Measurements from ENCODE around the gene INTS12.

The INTS12 gene

DNA sequence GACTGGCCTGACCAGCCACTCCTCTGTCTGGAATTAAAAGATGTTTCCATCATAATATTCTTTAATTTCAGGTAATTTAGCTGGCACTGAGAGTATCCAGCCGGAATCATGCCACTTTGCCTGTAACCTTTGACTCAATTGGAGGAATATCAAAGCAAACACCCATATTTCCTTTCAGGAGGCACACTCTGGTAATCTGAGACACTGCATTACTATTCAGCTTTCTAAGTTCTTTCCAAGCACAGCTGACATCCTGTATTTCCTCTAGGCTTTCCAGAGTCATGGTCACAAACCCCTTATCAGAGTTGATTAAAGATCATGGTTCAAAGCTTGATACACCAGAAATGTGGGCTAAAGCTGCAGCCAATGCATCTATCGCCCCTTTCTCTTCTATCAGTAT, 29.3 kb downstream of the INTS12 start:
- TF ChIP-seq, protein P1, sequence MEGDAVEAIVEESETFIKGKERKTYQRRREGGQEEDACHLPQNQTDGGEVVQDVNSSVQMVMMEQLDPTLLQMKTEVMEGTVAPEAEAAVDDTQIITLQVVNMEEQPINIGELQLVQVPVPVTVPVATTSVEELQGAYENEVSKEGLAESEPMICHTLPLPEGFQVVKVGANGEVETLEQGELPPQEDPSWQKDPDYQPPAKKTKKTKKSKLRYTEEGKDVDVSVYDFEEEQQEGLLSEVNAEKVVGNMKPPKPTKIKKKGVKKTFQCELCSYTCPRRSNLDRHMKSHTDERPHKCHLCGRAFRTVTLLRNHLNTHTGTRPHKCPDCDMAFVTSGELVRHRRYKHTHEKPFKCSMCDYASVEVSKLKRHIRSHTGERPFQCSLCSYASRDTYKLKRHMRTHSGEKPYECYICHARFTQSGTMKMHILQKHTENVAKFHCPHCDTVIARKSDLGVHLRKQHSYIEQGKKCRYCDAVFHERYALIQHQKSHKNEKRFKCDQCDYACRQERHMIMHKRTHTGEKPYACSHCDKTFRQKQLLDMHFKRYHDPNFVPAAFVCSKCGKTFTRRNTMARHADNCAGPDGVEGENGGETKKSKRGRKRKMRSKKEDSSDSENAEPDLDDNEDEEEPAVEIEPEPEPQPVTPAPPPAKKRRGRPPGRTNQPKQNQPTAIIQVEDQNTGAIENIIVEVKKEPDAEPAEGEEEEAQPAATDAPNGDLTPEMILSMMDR (IDR thresholded peaks at IDR 0.05; ENCODE audit: insufficient read depth, low read depth, low read length, missing control alignments) = no peak
- DNase-seq (ENCODE audit: low read depth) = peak; percentile 21
- H3K4me3 ChIP-seq (ENCODE audit: low read length) = no peak overlapping the region

GRCh38 chr4:105677709-105678108, 30.8 kb downstream of the INTS12 start:
- no peak for DNase-seq (ENCODE audit: low read depth)
- H3K4me3 ChIP-seq (ENCODE audit: low read length) = no peak overlapping the region
- TF ChIP-seq, protein P1 (IDR thresholded peaks at IDR 0.05; ENCODE audit: insufficient read depth, low read depth, low read length, missing control alignments) = no peak

DNA sequence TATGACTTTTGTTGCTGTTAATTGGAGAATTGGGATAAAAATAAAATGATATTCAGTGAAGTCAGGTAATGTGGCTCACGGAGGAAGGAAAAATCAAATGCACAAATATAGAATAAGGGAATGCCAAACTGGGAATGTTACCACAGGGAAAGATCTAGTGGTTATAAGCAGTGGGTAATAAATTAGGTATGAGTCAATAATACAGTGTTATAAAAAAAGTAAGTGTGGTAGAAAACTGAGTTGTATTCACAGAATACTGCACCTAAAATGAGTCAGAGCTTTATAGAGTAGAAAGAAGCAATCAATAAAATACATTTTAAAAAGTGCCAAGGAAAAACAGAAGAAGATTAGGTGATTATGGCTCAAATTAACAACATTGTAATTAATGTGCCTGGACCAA, 34.5 kb downstream of the INTS12 start:
- H3K4me3 ChIP-seq (ENCODE audit: low read length) = no peak overlapping the region
- no peak for DNase-seq (ENCODE audit: low read depth)
- TF ChIP-seq, protein P1 (IDR thresholded peaks at IDR 0.05; ENCODE audit: insufficient read depth, low read depth, low read length, missing control alignments) = no peak

GRCh38 chr4:105671301-105671700, 37.2 kb downstream of the INTS12 start:
- no peak overlapping the region for H3K4me3 ChIP-seq (ENCODE audit: low read length)
- TF ChIP-seq, protein P1 (IDR thresholded peaks at IDR 0.05; ENCODE audit: insufficient read depth, low read depth, low read length, missing control alignments) = no peak
- no peak for DNase-seq (ENCODE audit: low read depth)

DNA sequence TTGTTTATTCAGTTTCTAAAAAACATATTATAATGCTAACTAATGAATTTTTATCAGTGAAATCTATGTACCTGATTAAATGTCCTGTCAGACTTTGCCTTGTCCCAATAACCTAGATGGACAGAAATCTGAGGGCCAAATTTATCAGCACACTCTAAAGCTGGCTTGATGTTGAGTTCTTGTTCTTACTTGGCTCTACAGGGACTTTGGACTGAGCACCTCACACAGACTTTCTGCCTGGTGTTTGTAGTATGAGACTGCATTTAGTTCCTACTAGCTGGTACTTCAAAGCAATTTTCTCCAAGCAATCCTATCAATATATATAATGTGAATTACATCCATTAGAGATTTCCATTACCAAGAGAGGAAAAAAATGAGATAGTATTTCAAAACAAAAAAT, 37.8 kb downstream of the INTS12 start:
- no peak overlapping the region for H3K4me3 ChIP-seq (ENCODE audit: low read length)
- no peak for DNase-seq (ENCODE audit: low read depth)
- TF ChIP-seq, protein P1 (IDR thresholded peaks at IDR 0.05; ENCODE audit: insufficient read depth, low read depth, low read length, missing control alignments) = no peak

- TF ChIP-seq, protein P1 (IDR thresholded peaks at IDR 0.05; ENCODE audit: insufficient read depth, low read depth, low read length, missing control alignments) = peak; percentile 50
- DNase-seq (ENCODE audit: low read depth) = peak; percentile 66
- H3K4me3 ChIP-seq (ENCODE audit: low read length) = no peak overlapping the region
Measured at GRCh38 chr4:105666693-105667092, 41.8 kb downstream of the INTS12 start.

DNA sequence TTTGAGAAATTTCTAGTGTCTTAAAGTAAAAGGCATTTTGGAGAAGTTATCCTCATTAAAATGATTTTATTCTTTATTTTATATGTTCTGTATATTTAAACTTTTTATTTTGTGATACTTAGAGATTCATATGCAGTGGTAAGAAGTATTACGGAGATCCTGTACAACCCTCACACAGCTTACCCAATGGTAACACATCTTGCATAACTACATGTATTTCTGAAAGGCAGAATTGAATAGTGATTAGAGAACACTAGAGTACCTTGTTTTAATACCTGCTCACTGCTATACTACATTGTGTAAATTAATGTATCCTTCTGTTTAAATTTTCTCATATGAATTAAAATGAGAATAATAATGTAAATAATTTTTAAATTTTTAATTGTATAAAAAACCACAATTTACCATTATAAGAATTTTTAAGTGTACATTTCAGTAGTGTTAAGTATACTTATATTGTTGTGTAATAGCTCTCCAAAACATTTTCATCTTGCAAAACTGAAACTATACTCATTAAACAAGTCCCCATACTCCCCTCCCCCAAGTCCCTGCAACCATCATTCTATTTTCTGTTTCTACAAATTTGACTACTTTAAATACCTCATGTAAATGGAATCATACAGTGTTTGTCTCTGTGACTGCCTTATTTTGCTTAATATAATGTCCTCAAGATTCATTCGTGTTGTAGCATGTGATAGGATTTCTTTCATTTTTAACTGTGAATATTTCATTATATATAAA, 45.4 kb downstream of the INTS12 start:
- H3K4me3 ChIP-seq (ENCODE audit: low read length) = no peak overlapping the region
- DNase-seq (ENCODE audit: low read depth) = no peak
- TF ChIP-seq, protein P1 (IDR thresholded peaks at IDR 0.05; ENCODE audit: insufficient read depth, low read depth, low read length, missing control alignments) = no peak

Data from epithelial cell of esophagus (primary cell).